Right atrium auricular region (tissue), 2 donors: ENCODE results near the gene RNF157. TPM values are rescaled to one million over a fixed set of nuclear protein-coding genes. Genes with fewer than 3 reads are reported as not detected.

Source experiments
- DNase-seq: peaks from one replicate; pipeline ENCODE4 v3.0.0-alpha.2; 2019; ENCODE audit warnings: low spot score
- H3K27ac ChIP-seq, 2 donors: fragments of 200-600 bp; sonication (generic); 1 replicate in 1 of 2; 2 replicates in 1 of 2; pipeline ENCODE4 v1.5.1; 2016 to 2019
- H3K27me3 ChIP-seq, 2 donors: fragments of 200-600 bp; sonication (generic); one replicate each; pipeline versions ENCODE4 v1.5.1 to v1.6.0; 2017 to 2019
- H3K36me3 ChIP-seq: fragments of 200-600 bp; sonication (generic); one replicate; pipeline ENCODE4 v1.5.1; 2016
- H3K4me1 ChIP-seq, 2 donors: fragments of 200-600 bp; sonication (generic); one replicate each; pipeline versions ENCODE4 v1.5.1 to v1.6.0; 2017 to 2019
- H3K4me3 ChIP-seq, 2 donors: fragments of 200-600 bp; sonication (generic); 1 replicate in 1 of 2; 2 replicates in 1 of 2; pipeline ENCODE4 v1.5.1; 2017 to 2019; ENCODE audit warnings: mild to moderate bottlenecking in 1 of 2, moderate library complexity in 1 of 2
- H3K9me3 ChIP-seq, 2 donors: fragments of 200-600 bp; sonication (generic); one replicate each; pipeline ENCODE4 v1.5.1; 2019
- CTCF ChIP-seq, 2 donors: fragments of 200-600 bp; sonication (generic); IDR thresholded peaks; one replicate each; pipeline ENCODE4 v1.5.1; 2019; ENCODE audit warnings: antibody characterized with exemption in 2 of 2
- total RNA-seq, 2 donors: library from RNA; depleted of rRNA; stranded (reverse); fragments of >200 nt; gene quantifications; one replicate each; pipeline ENCODE4 v1.1.0, GENCODE V29; 2016

Gene RNF157
- total RNA-seq, 2 donors from 2014 or later = 9.5 to 13.0 TPM

GRCh38 chr17:76243826-76244679, 3.8 kb upstream of the RNF157 start:
- Histone ChIP-seq H3K36me3 (no peaks in the 10 kb centered on the region), H3K27me3 (no peaks in the 10 kb centered on the region), H3K9me3 (no peaks in the 10 kb centered on the region), H3K27ac (no peak overlapping the region), H3K4me1 (peaks cover 0 to 18% of the 10 kb centered on the region in 2 donors), H3K4me3 (no peak overlapping the region)
- no peak for DNase-seq
- no peak for TF ChIP-seq CTCF (IDR thresholded peaks at IDR 0.05)

GRCh38 chr17:76241691-76242255, 1.5 kb upstream of the RNF157 start:
- H3K36me3 ChIP-seq = no peaks in the 10 kb centered on the region
- peak overlapping the region in 1 of 2 donors; percentile 70 for H3K27ac ChIP-seq
- no peak for TF ChIP-seq CTCF (IDR thresholded peaks at IDR 0.05)
- H3K9me3 ChIP-seq = no peaks in the 10 kb centered on the region
- DNase-seq = no peak
- H3K4me1 ChIP-seq = peaks cover 0 to 18% of the 10 kb centered on the region in 2 donors
- H3K27me3 ChIP-seq = no peaks in the 10 kb centered on the region
- H3K4me3 ChIP-seq = peak overlapping the region in 1 of 2 donors; percentile 64

DNA sequence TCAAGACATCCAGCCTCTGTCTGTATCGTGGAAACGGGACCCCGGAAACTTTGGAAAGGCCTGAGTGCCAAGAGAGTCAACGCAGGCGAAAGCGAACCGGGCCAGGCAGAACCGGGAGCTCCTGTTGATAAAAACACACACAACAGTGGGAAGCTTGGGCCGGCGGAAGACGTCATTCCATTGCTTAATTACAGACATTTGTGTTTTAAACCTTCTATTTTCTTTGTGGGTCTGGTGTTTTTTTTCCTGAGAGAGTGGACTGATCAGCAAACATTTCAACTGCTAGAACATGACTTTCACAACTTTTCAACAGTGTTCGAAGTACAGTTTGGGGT, 878 bp upstream of the RNF157 start:
- TF ChIP-seq CTCF (IDR thresholded peaks at IDR 0.05) = no peak

DNA sequence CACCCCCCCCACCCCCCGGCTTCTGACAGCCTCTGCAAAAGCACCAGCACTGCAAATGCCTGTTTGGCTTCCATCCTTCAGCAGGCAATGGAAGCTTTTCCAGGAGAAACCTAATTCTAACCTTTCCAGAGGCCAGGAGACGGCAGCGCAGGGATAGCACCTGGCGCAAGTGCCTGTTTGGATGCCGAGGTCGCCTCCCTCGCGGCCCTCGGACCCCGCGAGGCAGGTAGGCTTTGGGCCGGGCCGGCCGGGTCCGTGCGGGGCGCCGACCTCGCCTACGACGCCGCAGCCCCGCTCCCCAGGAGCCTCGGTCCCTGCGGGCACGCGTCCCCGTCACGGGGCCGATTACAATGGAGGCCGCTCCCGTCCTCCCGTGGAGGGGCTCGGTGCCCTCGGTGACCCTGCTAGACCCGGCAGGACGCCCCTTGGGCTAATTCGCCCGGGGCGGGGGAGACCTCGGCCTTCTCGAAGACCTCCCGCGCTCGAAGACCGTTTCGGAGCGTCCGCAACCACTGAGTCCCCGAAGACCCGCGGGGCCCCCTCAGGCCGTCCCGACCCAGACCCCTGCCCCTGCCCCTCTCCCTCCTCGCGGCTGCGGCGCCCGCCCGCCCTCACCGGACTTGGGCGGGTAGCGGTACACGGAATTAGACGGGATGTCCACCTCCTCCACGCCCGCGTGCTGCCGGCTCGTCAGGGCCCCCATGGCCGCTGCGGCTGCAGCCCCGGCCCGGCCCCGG, 587 bp downstream of the RNF157 start:
- TF ChIP-seq CTCF (IDR thresholded peaks at IDR 0.05) = no peak
- Histone ChIP-seq H3K9me3 (no peaks in the 10 kb centered on the region), H3K36me3 (no peaks in the 10 kb centered on the region), H3K4me1 (peaks cover 0 to 18% of the 10 kb centered on the region in 2 donors), H3K27me3 (no peaks in the 10 kb centered on the region), H3K27ac (peak overlapping the region; percentile 72 to 73), H3K4me3 (peak overlapping the region; percentile 47 to 64)
- no peak for DNase-seq

More for the DNA sequence above, 878 bp upstream of the RNF157 start:
- no peaks in the 10 kb centered on the region for H3K9me3 ChIP-seq
- H3K4me1 ChIP-seq = peaks cover 0 to 18% of the 10 kb centered on the region in 2 donors
- H3K27ac ChIP-seq = peak overlapping the region; percentile 61 to 70
- peak overlapping the region; percentile 55 to 64 for H3K4me3 ChIP-seq
- H3K36me3 ChIP-seq = no peaks in the 10 kb centered on the region
- DNase-seq = peak; percentile 76
- no peaks in the 10 kb centered on the region for H3K27me3 ChIP-seq

DNA sequence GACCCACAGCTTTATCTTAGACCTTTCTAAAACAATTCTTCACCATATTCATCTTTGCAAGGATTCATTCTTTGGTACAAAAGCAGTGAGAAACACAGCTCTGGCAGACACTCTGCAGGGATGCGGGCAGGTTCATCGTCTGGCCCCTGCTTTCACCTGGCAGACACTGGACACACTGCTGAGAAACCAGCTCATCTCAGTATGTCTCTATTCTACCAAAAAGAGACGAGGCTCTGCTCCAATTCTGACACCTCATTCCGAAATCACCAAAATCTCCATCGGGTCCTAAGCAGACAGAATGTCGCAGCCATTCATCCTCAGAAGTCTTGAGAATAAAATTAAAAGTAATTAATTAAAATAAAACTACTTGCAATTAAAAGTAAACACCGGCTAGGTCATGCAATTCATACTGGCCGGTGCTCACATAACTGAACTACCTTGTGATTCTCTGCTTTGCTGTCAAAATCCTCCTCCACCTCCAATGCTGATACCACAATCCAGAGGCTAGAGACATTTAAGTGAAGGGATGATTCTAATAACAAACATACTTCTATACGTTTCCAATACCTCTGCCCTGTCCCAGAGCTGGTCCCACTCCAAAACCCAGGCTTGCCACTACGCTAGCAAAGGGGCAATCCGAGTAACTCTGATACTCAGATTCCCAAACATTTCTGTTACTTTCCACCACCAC, 1.3 kb downstream of the RNF157 start:
- Histone ChIP-seq H3K27ac (peak overlapping the region; percentile 72 to 73), H3K9me3 (no peaks in the 10 kb centered on the region), H3K4me1 (peaks cover 0 to 18% of the 10 kb centered on the region in 2 donors), H3K36me3 (no peaks in the 10 kb centered on the region), H3K27me3 (no peaks in the 10 kb centered on the region), H3K4me3 (peak overlapping the region in 1 of 2 donors; percentile 64)
- no peak for DNase-seq
- no peak for TF ChIP-seq CTCF (IDR thresholded peaks at IDR 0.05)
